Uterus (tissue), 4 donors: ENCODE data around the gene ORM2. TPM values are rescaled to one million over a fixed set of nuclear protein-coding genes. Genes with fewer than 3 reads are reported as not detected.
A peak's percentile ranks its signal among the peaks of the same experiment; 100 is the strongest.
"Not testable (repeated sequence)": the region's sequence is repeated elsewhere in the genome, so short reads cannot be mapped to it uniquely, and the experiment has no call there.

Source experiments
- DNase-seq, 2 donors: peaks; one replicate each; pipeline ENCODE4 v3.0.0-alpha.2; 2019 to 2020
- H3K27ac ChIP-seq, 2 donors: fragments of 200-600 bp; sonication (generic); 1 replicate in 1 of 2; 2 replicates in 1 of 2; pipeline ENCODE4 v1.5.1; 2016 to 2018
- H3K27me3 ChIP-seq, 2 donors: fragments of 200-600 bp; sonication (generic); one replicate each; pipeline ENCODE4 v1.5.1; 2018 to 2019; ENCODE audit warnings: control low read depth in 1 of 2
- H3K36me3 ChIP-seq, 2 donors: fragments of 200-600 bp; sonication (generic); one replicate each; pipeline ENCODE4 v1.5.1; 2019; ENCODE audit warnings: control low read depth in 1 of 2
- H3K4me1 ChIP-seq, 2 donors: fragments of 200-600 bp; sonication (generic); one replicate each; pipeline ENCODE4 v1.5.1; 2018 to 2019; ENCODE audit warnings: control low read depth in 1 of 2
- H3K4me3 ChIP-seq, 2 donors: fragments of 200-600 bp; sonication (generic); 1 replicate in 1 of 2; 2 replicates in 1 of 2; pipeline ENCODE4 v1.5.1; 2018 to 2019; ENCODE audit warnings: mild to moderate bottlenecking in 1 of 2
- H3K9me3 ChIP-seq, 2 donors: fragments of 200-600 bp; sonication (generic); one replicate each; pipeline ENCODE4 v1.5.1; 2019; ENCODE audit warnings: control low read depth in 1 of 2
- POLR2A ChIP-seq, 2 donors: fragments of 450-650 bp; IDR thresholded peaks; one replicate each; pipeline ENCODE4 v1.6.1; 2016; ENCODE audit warnings: antibody characterized with exemption in 2 of 2, mild to moderate bottlenecking in 1 of 2, moderate library complexity in 1 of 2
- intact Hi-C: fragments of 100-400 bp; cut with DNase I; formaldehyde crosslinking; loops from one replicate; pipeline ENCODE4 v1.15.1; 2023; ENCODE audit warnings: low total_unique reads
- total RNA-seq, 4 donors: library from RNA; depleted of rRNA in 3 of 4; stranded (reverse); fragments of >200 nt in 3 of 4; gene quantifications; one replicate each; pipeline versions ENCODE4 v1.1.0 to v1.2.4, GENCODE V29; 2014 to 2023
- TF ChIP-seq, protein P1 (sequence below), 4 experiments: fragments of 200-600 bp in 2 of 4; fragments of 450-650 bp in 2 of 4; sonication (generic) in 2 of 4; IDR thresholded peaks; one replicate each; pipeline ENCODE4 v1.5.1; 2016 to 2019; ENCODE audit warnings: antibody characterized with exemption in 4 of 4, mild to moderate bottlenecking in 2 of 4, moderate library complexity in 1 of 4
- donor health status: DM: yes; HTN: yes; CAD: no.

Gene ORM2
- total RNA-seq = 1 to 10 TPM in 1 of 4 donors, not detected in 3; 1.2 TPM

- H3K4me1 ChIP-seq, DNase-seq, intact Hi-C loops, H3K9me3 ChIP-seq, H3K27ac ChIP-seq, H3K4me3 ChIP-seq, H3K36me3 ChIP-seq, H3K27me3 ChIP-seq: not testable (repeated sequence)
Observed at GRCh38 chr9:114329625-114330022, at the start of gene ORM2. ORM2 (plus strand) TSS chr9:114329869; CDS start chr9:114329905, 36 bp downstream.

DNA sequence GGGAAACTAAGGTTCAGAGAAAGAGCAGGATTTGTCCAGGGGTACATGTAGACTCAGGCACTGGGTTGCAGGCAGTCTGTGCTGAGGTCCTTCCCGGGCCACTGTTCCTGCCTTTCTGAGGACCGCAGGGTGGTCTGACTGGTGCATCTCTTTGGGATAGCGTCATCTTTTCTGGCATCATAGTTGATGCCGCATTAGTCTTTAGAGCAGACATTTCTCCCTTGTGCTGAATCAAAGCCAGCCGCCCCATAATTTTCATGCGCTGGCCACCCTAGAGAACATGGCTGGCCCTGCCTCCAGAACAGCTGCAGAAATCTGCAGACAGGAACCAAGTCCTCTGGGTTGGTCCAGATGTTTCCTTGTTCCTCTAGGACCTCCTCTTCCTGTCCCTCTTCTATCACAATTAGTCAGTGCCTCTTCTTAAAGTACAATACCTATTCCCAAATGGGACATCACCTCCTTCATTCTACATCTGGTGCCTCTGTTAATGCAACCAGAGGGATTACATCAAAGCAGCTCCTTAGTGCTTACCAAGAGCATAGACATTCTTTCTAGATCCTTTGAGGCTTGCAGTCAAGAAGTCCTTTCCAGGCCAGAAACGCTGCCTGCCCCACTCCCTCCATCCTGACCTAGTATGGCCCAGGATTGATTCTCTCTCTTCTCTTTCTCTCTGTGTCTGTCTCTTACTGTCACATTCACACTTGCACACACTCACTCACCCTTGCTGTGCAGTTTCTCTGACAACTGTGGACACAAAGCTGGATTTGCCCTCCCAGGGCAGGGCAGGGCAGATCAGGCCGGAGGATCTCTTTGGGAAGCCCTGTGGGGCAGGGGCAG lies 48.8 kb upstream of the ORM2 start:
- H3K36me3 ChIP-seq = no peaks in the 10 kb centered on the region
- no peak overlapping the region for H3K4me3 ChIP-seq
- intact Hi-C loops = no loop called here
- no peak overlapping the region for H3K27ac ChIP-seq
- H3K9me3 ChIP-seq = no peaks in the 10 kb centered on the region
- no peaks in the 10 kb centered on the region for H3K27me3 ChIP-seq
- H3K4me1 ChIP-seq = no peaks in the 10 kb centered on the region
- peak; percentile 7 to 26 for DNase-seq
- TF ChIP-seq POLR2A (IDR thresholded peaks at IDR 0.05) = no peak
- TF ChIP-seq, protein P1, sequence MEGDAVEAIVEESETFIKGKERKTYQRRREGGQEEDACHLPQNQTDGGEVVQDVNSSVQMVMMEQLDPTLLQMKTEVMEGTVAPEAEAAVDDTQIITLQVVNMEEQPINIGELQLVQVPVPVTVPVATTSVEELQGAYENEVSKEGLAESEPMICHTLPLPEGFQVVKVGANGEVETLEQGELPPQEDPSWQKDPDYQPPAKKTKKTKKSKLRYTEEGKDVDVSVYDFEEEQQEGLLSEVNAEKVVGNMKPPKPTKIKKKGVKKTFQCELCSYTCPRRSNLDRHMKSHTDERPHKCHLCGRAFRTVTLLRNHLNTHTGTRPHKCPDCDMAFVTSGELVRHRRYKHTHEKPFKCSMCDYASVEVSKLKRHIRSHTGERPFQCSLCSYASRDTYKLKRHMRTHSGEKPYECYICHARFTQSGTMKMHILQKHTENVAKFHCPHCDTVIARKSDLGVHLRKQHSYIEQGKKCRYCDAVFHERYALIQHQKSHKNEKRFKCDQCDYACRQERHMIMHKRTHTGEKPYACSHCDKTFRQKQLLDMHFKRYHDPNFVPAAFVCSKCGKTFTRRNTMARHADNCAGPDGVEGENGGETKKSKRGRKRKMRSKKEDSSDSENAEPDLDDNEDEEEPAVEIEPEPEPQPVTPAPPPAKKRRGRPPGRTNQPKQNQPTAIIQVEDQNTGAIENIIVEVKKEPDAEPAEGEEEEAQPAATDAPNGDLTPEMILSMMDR (IDR thresholded peaks at IDR 0.05) = no peak

DNA sequence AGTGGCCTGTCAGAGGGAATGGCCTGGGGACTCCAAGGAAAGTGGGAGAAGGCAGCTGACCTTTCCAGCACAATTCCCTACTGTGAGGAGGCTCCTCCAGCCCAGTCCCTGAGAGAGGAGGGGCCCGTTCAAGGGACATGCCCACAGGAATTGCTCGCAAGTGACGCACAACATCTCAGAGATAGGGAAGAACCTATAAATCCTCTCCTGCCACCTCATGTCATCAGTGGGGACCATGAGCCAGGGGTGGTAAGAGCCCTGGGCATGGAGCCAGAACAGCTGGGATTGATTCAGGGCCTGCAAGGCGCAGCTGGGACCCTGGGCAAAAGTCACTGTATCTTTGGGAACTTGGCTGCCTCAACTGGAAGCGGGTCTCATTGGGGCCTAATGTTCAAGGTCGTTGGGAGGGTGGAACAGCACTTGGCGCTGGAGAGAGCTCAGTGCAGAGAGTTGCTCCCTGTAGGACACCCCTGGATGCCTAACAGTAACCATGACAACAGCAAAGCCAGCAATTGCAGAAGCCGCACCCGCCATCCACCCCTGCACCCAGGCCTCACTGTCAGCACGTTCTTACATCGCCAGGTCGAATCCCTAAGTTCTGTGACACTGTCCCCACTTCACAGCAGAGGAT lies 48.1 kb upstream of the ORM2 start:
- Histone ChIP-seq H3K4me3 (no peak overlapping the region), H3K36me3 (no peaks in the 10 kb centered on the region), H3K4me1 (no peaks in the 10 kb centered on the region), H3K27me3 (no peaks in the 10 kb centered on the region), H3K9me3 (no peaks in the 10 kb centered on the region), H3K27ac (no peak overlapping the region)
- DNase-seq = peak; percentile 35 to 45
- intact Hi-C loops = no loop called here
- TF ChIP-seq POLR2A (IDR thresholded peaks at IDR 0.05) = no peak
- TF ChIP-seq, protein P1 (IDR thresholded peaks at IDR 0.05) = no peak

DNA sequence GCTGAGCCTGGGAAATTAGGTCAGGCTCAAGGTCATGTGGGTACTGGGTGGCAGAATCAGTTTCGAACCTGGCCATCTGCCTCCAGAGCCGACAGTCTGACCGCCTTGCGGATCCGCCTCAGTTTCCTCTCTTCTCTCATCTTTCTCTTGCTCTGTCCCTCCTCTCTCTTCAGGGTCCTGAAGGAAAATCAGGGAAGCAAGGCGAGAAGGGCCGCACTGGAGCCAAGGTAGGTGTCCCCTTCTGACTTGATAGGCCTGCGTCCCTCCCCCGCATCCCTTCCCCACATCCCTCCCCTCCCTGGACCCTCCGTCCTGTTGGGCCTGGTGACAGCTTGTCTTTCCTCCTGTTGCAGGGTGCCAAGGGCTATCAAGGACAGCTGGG lies 47.6 kb upstream of the ORM2 start:
- H3K36me3 ChIP-seq = no peaks in the 10 kb centered on the region
- DNase-seq = peak; percentile 8 to 17
- H3K9me3 ChIP-seq = no peaks in the 10 kb centered on the region
- H3K27ac ChIP-seq = no peak overlapping the region
- TF ChIP-seq POLR2A (IDR thresholded peaks at IDR 0.05) = no peak
- TF ChIP-seq, protein P1 (IDR thresholded peaks at IDR 0.05) = no peak
- H3K4me1 ChIP-seq = no peaks in the 10 kb centered on the region
- no peaks in the 10 kb centered on the region for H3K27me3 ChIP-seq
- intact Hi-C loops = no loop called here
- H3K4me3 ChIP-seq = no peak overlapping the region

GRCh38 chr9:114282507-114282906 lies 47.2 kb upstream of the ORM2 start:
- Histone ChIP-seq H3K36me3 (no peaks in the 10 kb centered on the region), H3K4me3 (no peak overlapping the region), H3K27me3 (no peaks in the 10 kb centered on the region), H3K27ac (no peak overlapping the region), H3K4me1 (no peaks in the 10 kb centered on the region), H3K9me3 (no peaks in the 10 kb centered on the region)
- TF ChIP-seq POLR2A (IDR thresholded peaks at IDR 0.05) = no peak
- TF ChIP-seq, protein P1 (IDR thresholded peaks at IDR 0.05) = no peak
- peak in 1 of 2 donors; percentile 6 for DNase-seq
- intact Hi-C loops = no loop called here
